ENCODE measurements around the gene BPIFB6.

- TF ChIP-seq POLR2AphosphoS5 (IDR thresholded peaks at IDR 0.05; ENCODE audit: low read depth, low read length) (no peak), CTCF (IDR thresholded peaks at IDR 0.05) (no peak)
Observed at GRCh38 chr20:33074675-33075074, 43.2 kb downstream of the BPIFB6 start.

All from Panc1 (cell line).